ENCODE results near the gene ZNF823. TPM values are rescaled to one million over a fixed set of nuclear protein-coding genes. Genes with fewer than 3 reads are reported as not detected.

The ZNF823 gene
- total and polyA plus RNA-seq, 9 of the 15 experiments (the other 6 are each of a cell fraction or from before 2014, with no cell fraction given) = 4.0 to 13.4 (median 6.1) TPM

DNA sequence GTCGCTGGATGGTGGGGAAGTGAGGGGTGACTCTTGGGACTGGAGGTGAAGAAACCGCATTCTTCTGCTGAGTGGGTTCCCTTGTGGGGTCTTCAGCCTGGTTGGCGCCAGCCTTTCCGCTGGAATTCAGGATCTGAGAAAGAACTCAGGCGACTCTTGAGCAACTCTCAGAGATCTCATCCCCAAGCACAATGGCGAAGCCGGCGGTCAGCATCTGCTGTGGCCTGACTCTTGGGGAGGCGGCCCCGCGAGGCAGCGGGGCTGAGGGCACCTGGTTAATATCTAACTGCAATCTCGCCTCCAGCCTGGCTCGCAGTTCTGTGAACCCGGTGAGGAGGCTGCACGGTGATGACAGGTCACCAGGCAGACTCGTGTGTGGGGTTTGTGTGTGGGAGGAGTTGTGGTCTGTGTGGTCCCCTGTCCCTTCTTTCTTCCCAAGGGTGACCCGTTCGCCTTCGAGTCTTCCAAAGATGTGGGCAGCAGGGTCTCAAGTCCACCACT, 28.9 kb upstream of the ZNF823 start:
- 2% methylated on average over 20 of the region's 20 CpGs for WGBS (ENCODE audit: insufficient coverage, low coverage, missing lambda C conversion rate)
- intact Hi-C loops (cut with micrococcal nuclease) = loop anchor here (2.0 to 5.0 kb wide), 2 partner anchors 29 to 65 kb away; partner anchors contain the start of gene ZNF823
- no peak overlapping the region for H2AFZ ChIP-seq (ENCODE audit: low read depth, low read length)
- TF ChIP-seq BMI1 (IDR thresholded peaks at IDR 0.05; ENCODE audit: low read length) (no peak), L3MBTL2 (IDR thresholded peaks at IDR 0.05) (peak; percentile 9), GATA2 (CRISPR knock-in tag; IDR thresholded peaks at IDR 0.05) (peak; percentile 58; the same call in 1 of the 2 replicates), CBX8 (IDR thresholded peaks at IDR 0.05; ENCODE audit: borderline replicate concordance, extremely low read depth, low read depth, low read length, poor library complexity, severe bottlenecking) (no peak), ZNF77 (CRISPR knock-in tag; IDR thresholded peaks at IDR 0.05) (no peak), ZBTB34 (CRISPR knock-in tag; IDR thresholded peaks at IDR 0.05) (no peak), ZNF143 (CRISPR knock-in tag; IDR thresholded peaks at IDR 0.05) (no peak), PCBP2 (IDR thresholded peaks at IDR 0.05; ENCODE audit: low read depth, low read length, poor library complexity, severe bottlenecking) (no peak)
- TF ChIP-seq, protein P1, sequence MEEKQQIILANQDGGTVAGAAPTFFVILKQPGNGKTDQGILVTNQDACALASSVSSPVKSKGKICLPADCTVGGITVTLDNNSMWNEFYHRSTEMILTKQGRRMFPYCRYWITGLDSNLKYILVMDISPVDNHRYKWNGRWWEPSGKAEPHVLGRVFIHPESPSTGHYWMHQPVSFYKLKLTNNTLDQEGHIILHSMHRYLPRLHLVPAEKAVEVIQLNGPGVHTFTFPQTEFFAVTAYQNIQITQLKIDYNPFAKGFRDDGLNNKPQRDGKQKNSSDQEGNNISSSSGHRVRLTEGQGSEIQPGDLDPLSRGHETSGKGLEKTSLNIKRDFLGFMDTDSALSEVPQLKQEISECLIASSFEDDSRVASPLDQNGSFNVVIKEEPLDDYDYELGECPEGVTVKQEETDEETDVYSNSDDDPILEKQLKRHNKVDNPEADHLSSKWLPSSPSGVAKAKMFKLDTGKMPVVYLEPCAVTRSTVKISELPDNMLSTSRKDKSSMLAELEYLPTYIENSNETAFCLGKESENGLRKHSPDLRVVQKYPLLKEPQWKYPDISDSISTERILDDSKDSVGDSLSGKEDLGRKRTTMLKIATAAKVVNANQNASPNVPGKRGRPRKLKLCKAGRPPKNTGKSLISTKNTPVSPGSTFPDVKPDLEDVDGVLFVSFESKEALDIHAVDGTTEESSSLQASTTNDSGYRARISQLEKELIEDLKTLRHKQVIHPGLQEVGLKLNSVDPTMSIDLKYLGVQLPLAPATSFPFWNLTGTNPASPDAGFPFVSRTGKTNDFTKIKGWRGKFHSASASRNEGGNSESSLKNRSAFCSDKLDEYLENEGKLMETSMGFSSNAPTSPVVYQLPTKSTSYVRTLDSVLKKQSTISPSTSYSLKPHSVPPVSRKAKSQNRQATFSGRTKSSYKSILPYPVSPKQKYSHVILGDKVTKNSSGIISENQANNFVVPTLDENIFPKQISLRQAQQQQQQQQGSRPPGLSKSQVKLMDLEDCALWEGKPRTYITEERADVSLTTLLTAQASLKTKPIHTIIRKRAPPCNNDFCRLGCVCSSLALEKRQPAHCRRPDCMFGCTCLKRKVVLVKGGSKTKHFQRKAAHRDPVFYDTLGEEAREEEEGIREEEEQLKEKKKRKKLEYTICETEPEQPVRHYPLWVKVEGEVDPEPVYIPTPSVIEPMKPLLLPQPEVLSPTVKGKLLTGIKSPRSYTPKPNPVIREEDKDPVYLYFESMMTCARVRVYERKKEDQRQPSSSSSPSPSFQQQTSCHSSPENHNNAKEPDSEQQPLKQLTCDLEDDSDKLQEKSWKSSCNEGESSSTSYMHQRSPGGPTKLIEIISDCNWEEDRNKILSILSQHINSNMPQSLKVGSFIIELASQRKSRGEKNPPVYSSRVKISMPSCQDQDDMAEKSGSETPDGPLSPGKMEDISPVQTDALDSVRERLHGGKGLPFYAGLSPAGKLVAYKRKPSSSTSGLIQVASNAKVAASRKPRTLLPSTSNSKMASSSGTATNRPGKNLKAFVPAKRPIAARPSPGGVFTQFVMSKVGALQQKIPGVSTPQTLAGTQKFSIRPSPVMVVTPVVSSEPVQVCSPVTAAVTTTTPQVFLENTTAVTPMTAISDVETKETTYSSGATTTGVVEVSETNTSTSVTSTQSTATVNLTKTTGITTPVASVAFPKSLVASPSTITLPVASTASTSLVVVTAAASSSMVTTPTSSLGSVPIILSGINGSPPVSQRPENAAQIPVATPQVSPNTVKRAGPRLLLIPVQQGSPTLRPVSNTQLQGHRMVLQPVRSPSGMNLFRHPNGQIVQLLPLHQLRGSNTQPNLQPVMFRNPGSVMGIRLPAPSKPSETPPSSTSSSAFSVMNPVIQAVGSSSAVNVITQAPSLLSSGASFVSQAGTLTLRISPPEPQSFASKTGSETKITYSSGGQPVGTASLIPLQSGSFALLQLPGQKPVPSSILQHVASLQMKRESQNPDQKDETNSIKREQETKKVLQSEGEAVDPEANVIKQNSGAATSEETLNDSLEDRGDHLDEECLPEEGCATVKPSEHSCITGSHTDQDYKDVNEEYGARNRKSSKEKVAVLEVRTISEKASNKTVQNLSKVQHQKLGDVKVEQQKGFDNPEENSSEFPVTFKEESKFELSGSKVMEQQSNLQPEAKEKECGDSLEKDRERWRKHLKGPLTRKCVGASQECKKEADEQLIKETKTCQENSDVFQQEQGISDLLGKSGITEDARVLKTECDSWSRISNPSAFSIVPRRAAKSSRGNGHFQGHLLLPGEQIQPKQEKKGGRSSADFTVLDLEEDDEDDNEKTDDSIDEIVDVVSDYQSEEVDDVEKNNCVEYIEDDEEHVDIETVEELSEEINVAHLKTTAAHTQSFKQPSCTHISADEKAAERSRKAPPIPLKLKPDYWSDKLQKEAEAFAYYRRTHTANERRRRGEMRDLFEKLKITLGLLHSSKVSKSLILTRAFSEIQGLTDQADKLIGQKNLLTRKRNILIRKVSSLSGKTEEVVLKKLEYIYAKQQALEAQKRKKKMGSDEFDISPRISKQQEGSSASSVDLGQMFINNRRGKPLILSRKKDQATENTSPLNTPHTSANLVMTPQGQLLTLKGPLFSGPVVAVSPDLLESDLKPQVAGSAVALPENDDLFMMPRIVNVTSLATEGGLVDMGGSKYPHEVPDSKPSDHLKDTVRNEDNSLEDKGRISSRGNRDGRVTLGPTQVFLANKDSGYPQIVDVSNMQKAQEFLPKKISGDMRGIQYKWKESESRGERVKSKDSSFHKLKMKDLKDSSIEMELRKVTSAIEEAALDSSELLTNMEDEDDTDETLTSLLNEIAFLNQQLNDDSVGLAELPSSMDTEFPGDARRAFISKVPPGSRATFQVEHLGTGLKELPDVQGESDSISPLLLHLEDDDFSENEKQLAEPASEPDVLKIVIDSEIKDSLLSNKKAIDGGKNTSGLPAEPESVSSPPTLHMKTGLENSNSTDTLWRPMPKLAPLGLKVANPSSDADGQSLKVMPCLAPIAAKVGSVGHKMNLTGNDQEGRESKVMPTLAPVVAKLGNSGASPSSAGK (IDR thresholded peaks at IDR 0.05) = peak; percentile 80

More for the DNA sequence above, 28.9 kb upstream of the ZNF823 start:
- Histone ChIP-seq H3K4me3 (peak overlapping the region; percentile 96), H3K27me3 (ENCODE audit: control insufficient read depth in 2 of 2, insufficient read depth in 2 of 2, low read length in 2 of 2) (no peaks in the 10 kb centered on the region), H3K79me2 (ENCODE audit: control insufficient read depth, insufficient read depth, low read length) (peaks cover 29% of the 10 kb centered on the region), H3K9ac (ENCODE audit: insufficient read depth in 1 of 2, low read depth in 2 of 2, low read length in 2 of 2) (peak overlapping the region; percentile 88 to 97), H3K36me3 (ENCODE audit: control insufficient read depth, insufficient read depth, low read length) (peaks cover 9% of the 10 kb centered on the region; the same call in 2 of the 3 replicates), H3K9me3 (replicated peaks; ENCODE audit: control insufficient read depth, insufficient read depth, low read depth, low read length) (peaks cover 17% of the 10 kb centered on the region), H3K4me1 (replicated peaks in 1 of 2; ENCODE audit: control insufficient read depth in 2 of 2, insufficient read depth in 2 of 2, low read length in 2 of 2) (peaks cover 7 to 18% of the 10 kb centered on the region in 2 experiments), H3K27ac (ENCODE audit: extremely low read depth, low read depth, low read length) (peak overlapping the region; percentile 88), H3K4me2 (ENCODE audit: insufficient read depth, low read length) (peak overlapping the region; percentile 92), H4K20me1 (replicated peaks; ENCODE audit: control insufficient read depth, insufficient read depth, low read length) (no peaks in the 10 kb centered on the region), H3K9me1 (ENCODE audit: control insufficient read depth, insufficient read depth, low read length) (no peaks in the 10 kb centered on the region)
- no TSS peak for BruUV-seq (replicated peaks)
- ATAC-seq (peak; percentile 36), FAIRE-seq (peak; percentile 60), DNase-seq (ENCODE audit: extremely low read depth in 1 of 4, low spot score in 3 of 4) (peak; percentile 34 to 67 (median 39))
- in situ Hi-C loops (cut with MboI) = no loop called here
- POLR2A ChIA-PET = interaction anchor here (0.6 kb wide), 2 partner anchors 40 to 345 kb away, joined by 3 read pairs; no protein-coding TSS in a partner anchor
- CTCF ChIA-PET (ENCODE audit: low intra/inter-chr PET ratio) = no interaction called here

All from K562 (cell line).